Activated naive CD4-positive, alpha-beta T cell treated with anti-CD3 and anti-CD28 coated beads, Interleukin-2, amount 50 U/mL, for 16 hours (primary cell): Measurements from ENCODE around the gene ACVRL1.

Experiments
- DNase-seq: peaks from one replicate; pipeline ENCODE4 v3.0.0-alpha.2; 2020

ACVRL1 gene

GRCh38 chr12:51971679-51972421, 64.5 kb downstream of the ACVRL1 start:
- DNase-seq = no peak

- DNase-seq = no peak
Measured at GRCh38 chr12:51972422-51972812, 65.1 kb downstream of the ACVRL1 start.

GRCh38 chr12:51972849-51973273, 65.6 kb downstream of the ACVRL1 start:
- no peak for DNase-seq
